Small intestine (tissue), 7 donors: ENCODE measurements around the gene ADH4. TPM values are rescaled to one million over a fixed set of nuclear protein-coding genes. Genes with fewer than 3 reads are reported as not detected.

Source experiments
- DNase-seq, 2 donors: peaks; one replicate each; pipeline versions ENCODE4 v3.0.0 to v3.0.0-alpha.2; 2013
- FAIRE-seq: peaks from 2 replicates; lab custom pipeline; 2012; peaks lifted over from hg19 to GRCh38; lab: Jason Lieb, UNC
- H3K27ac ChIP-seq, 3 donors: one replicate each; pipeline ENCODE4 v1.5.1; 2013; ENCODE audit warnings: low read length in 2 of 3, mild to moderate bottlenecking in 2 of 3, control low read depth in 1 of 3, inconsistent platforms in 1 of 3, low read depth in 1 of 3, moderate library complexity in 1 of 3
- H3K27me3 ChIP-seq, 3 donors: one replicate each; pipeline ENCODE4 v1.6.1; 2013; ENCODE audit warnings: low read length in 3 of 3, inconsistent platforms in 1 of 3; ENCODE audit not compliant: control insufficient read depth in 3 of 3, insufficient read depth in 3 of 3
- H3K36me3 ChIP-seq, 3 donors: one replicate each; pipeline ENCODE4 v1.6.1; 2013; ENCODE audit warnings: low read length in 3 of 3, inconsistent platforms in 1 of 3, low read depth in 1 of 3, mild to moderate bottlenecking in 1 of 3, moderate library complexity in 1 of 3; ENCODE audit not compliant: control insufficient read depth in 3 of 3, insufficient read depth in 2 of 3
- H3K4me1 ChIP-seq, 3 donors: one replicate each; pipeline ENCODE4 v1.6.1; 2013; ENCODE audit warnings: low read length in 2 of 3, inconsistent platforms in 1 of 3, low read depth in 1 of 3, mild to moderate bottlenecking in 1 of 3, moderate library complexity in 1 of 3; ENCODE audit not compliant: control insufficient read depth in 3 of 3, insufficient read depth in 2 of 3
- H3K4me3 ChIP-seq, 3 donors: one replicate each; pipeline ENCODE4 v1.5.1; 2013; ENCODE audit warnings: low read length in 3 of 3, control low read depth in 1 of 3, inconsistent platforms in 1 of 3, low read depth in 1 of 3, mild to moderate bottlenecking in 1 of 3, moderate library complexity in 1 of 3
- H3K9me3 ChIP-seq, 2 donors: one replicate each; pipeline ENCODE4 v1.6.1; 2013; ENCODE audit warnings: low read depth in 1 of 2, low read length in 1 of 2; ENCODE audit not compliant: control insufficient read depth in 2 of 2, insufficient read depth in 1 of 2
- WGBS, 3 donors: extraction: QIAGEN DNeasy Blood & Tissue Kit; methylation state at CpG; one replicate each; pipeline ENCODE4 v1.1.7; 2013; 5-methylcytosine and 5-hydroxymethylcytosine counted together
- polyA plus RNA-seq, 4 donors: library from polyadenylated mRNA; stranded (reverse) in 3 of 4; unstranded in 1 of 4; fragments of 200-250 nt in 3 of 4; fragments of 120-200 nt in 1 of 4; gene quantifications; one replicate each; pipeline versions ENCODE4 v1.2.1 to v1.2.3, GENCODE V29; 2013
- donor health status: healthy with polysubstance abuse.
- donor health status: control.
- donor health status: control.
- donor health status: Bipolar disorder and iron deficiency.
- donor health status: healthy.

ADH4 gene
- polyA plus RNA-seq, 4 donors: 7.5 to 91.2 (median 40.0) TPM

DNA sequence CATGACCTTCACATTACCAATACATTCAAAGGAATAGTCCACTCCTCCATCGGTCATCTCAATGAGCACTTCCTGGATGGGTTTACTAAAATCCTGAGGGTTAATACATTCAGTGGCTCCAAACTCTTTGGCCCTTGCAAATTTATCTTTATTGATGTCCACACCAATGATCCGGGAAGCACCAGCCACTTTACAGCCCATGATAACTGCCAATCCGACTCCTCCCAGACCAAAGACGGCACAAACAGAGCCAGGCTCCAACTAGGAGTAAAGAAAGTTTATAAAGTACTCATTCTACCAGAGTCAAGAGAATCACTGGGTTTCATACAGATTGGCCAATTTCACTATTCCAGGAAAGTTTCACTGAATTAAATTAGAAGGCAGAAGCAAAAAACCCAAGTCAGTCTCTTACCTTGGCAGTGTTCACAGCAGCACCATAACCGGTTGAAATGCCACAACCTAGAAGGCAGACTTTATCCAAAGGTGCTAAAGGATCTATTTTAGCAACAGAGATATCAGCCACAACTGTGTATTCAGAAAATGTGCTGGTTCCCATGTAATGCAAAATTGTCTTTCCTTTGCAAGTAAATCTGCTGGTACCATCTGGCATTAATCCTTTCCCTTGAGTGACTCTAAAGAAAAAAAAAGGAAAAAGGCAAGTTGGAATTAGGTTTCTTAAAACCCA is 67.7 kb downstream of the ADH4 start:
- Histone ChIP-seq H3K9me3 (no peaks in the 10 kb centered on the region), H3K27me3 (no peaks in the 10 kb centered on the region), H3K27ac (no peak overlapping the region), H3K36me3 (peaks cover 7 to 34% (median 33%) of the 10 kb centered on the region in 3 donors), H3K4me3 (no peak overlapping the region), H3K4me1 (peaks cover 0 to 4% (median 0%) of the 10 kb centered on the region in 3 donors)
- WGBS, 3 donors: 71 to 89% (median 86%) methylated on average over 5 of the region's 5 CpGs
- no peak for DNase-seq
- FAIRE-seq: no peak

DNA sequence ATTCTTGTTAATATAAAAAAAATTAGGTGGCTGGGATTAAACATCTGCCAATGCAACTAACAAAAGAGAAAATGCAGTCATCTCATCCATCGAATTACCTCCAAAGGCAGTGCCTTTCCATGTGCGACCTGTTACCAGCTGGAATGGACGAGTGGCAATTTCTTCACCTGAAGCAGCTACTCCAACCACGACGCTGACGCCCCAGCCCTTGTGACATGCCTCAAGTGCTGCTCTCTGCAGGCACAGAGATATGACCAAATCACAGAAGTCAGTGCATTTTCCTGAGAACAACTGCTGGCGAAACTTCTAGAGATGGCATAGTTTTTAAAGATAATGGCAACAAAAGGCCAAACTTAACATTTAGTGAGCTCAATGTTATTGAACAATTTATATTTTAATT is 69.3 kb downstream of the ADH4 start:
- peaks cover 0 to 4% (median 0%) of the 10 kb centered on the region in 3 donors for H3K4me1 ChIP-seq
- H3K36me3 ChIP-seq: peaks cover 4 to 30% (median 22%) of the 10 kb centered on the region in 3 donors
- no peak for FAIRE-seq
- 93 to 96% (median 95%) methylated on average over 7 of the region's 7 CpGs for WGBS, 3 donors
- H3K27me3 ChIP-seq: no peaks in the 10 kb centered on the region
- no peaks in the 10 kb centered on the region for H3K9me3 ChIP-seq
- no peak for DNase-seq
- H3K27ac ChIP-seq: no peak overlapping the region
- H3K4me3 ChIP-seq: no peak overlapping the region

Other genes with a start within 250 kb of the ADH4 start
- gene EIF4E, start 215.2 kb downstream of the ADH4 start, polyA plus RNA-seq: 10 to 100 TPM; 34.3 to 64.2 (median 57.3) TPM
- gene METAP1, start 148.6 kb downstream of the ADH4 start, polyA plus RNA-seq: 10 to 100 TPM; 27.0 to 86.9 (median 32.9) TPM
- 100 to 1,000 TPM; 135 to 225 (median 170) TPM for gene ADH5, start 55.5 kb downstream of the ADH4 start, polyA plus RNA-seq
- gene ADH6, start 74.9 kb upstream of the ADH4 start, polyA plus RNA-seq: 10 to 100 TPM in 3 of 4 donors, 1 to 10 TPM in 1; 3.0 to 66.0 (median 28.7) TPM
- 1 to 10 TPM in 2 of 4 donors, under 1 TPM in 2; 0.16 to 7.0 (median 3.9) TPM for gene ADH1A, start 146.7 kb upstream of the ADH4 start, polyA plus RNA-seq
- gene ADH1B, start 177.1 kb upstream of the ADH4 start, polyA plus RNA-seq: 100 to 1,000 TPM in 1 of 4 donors, 10 to 100 TPM in 2, 1 to 10 TPM in 1; 3.8 to 237 (median 58.6) TPM
- gene ADH1C, start 208.4 kb upstream of the ADH4 start, polyA plus RNA-seq: 100 to 1,000 TPM in 3 of 4 donors, 10 to 100 TPM in 1; 66.3 to 231 (median 190) TPM